Right lobe of liver (tissue), 4 donors: ENCODE measurements around the gene AXDND1.

Source experiments
- CTCF ChIP-seq, 4 donors: fragments of 200-600 bp in 3 of 4; fragments of 450-650 bp in 1 of 4; IDR thresholded peaks; one replicate each; pipeline versions ENCODE4 v1.5.1 to v1.8.0; 2016 to 2022; ENCODE audit warnings: antibody characterized with exemption in 4 of 4, mild to moderate bottlenecking in 2 of 4
- POLR2A ChIP-seq: fragments of 450-650 bp; IDR thresholded peaks from one replicate; pipeline ENCODE4 v1.6.1; 2017; ENCODE audit warnings: antibody characterized with exemption, mild to moderate bottlenecking
- donor health status: DM: no; HTN: no; CAD: no.
- donor health status: DM: no; HTN: no; CAD: no.
- donor health status: DM: no; HTN: yes; CAD: no.

- TF ChIP-seq CTCF (IDR thresholded peaks at IDR 0.05) (peak in 1 of 4 donors; percentile 4), POLR2A (no peak)
Measured at GRCh38 chr1:179366093-179366800, 476 bp downstream of the AXDND1 start.
